T-cell (primary cell): ENCODE data around the gene ODF4. TPM values are rescaled to one million over a fixed set of nuclear protein-coding genes. Genes with fewer than 3 reads are reported as not detected.
A peak's percentile ranks its signal among the peaks of the same experiment; 100 is the strongest.
"Not testable (repeated sequence)": the region's sequence is repeated elsewhere in the genome, so short reads cannot be mapped to it uniquely, and the experiment has no call there.

Source experiments
- ATAC-seq, 4 experiments: fragments of 200-7000 bp in 3 of 4; fragments of 150-1000 bp in 1 of 4; cut with Tn5 transposase; replicated peaks in 1 of 4; 1 replicate in 3 of 4; 2 replicates in 1 of 4; pipeline ENCODE4 v1.10.0; 2021; ENCODE audit warnings: moderate library complexity in 3 of 4, mild to moderate bottlenecking in 2 of 4, moderate number of reproducible peaks in 1 of 4
- CTCF ChIA-PET, 2 donors: fragments of 300-600 bp; sonication (Branson Sonifier 250); formaldehyde crosslinking; loops; one replicate each; lab custom pipeline; 2022; ENCODE audit warnings: antibody characterized with exemption in 2 of 2; lab: Charles Lee
- POLR2A ChIA-PET, 2 donors: fragments of 300-600 bp; sonication (Branson Sonifier 250); formaldehyde crosslinking; loops; one replicate each; lab custom pipeline; 2022; ENCODE audit warnings: antibody characterized with exemption in 2 of 2; lab: Charles Lee
- DNase-seq, 35 experiments: peaks; one replicate each; pipeline versions ENCODE4 v3.0.0 to v3.0.0-alpha.2; 2013 to 2023
- H3K27ac ChIP-seq: one replicate; pipeline ENCODE4 v1.5.1; 2013; ENCODE audit warnings: low read length
- H3K27me3 ChIP-seq, 2 experiments: replicated peaks in 1 of 2; 1 replicate in 1 of 2; 2 replicates in 1 of 2; pipeline versions ENCODE4 v1.6.1 to v1.7.0; 2013; ENCODE audit warnings: low read length in 1 of 2, mixed read lengths in 1 of 2; ENCODE audit not compliant: control insufficient read depth in 2 of 2, insufficient read depth in 2 of 2; ENCODE audit errors: extremely low read depth in 1 of 2
- H3K36me3 ChIP-seq, 2 donors: 1 replicate in 1 of 2; 2 replicates in 1 of 2; pipeline versions ENCODE4 v1.6.1 to v1.7.0; 2013; ENCODE audit warnings: low read length in 1 of 2; ENCODE audit not compliant: control insufficient read depth in 2 of 2, insufficient read depth in 1 of 2; ENCODE audit errors: extremely low read depth in 1 of 2
- H3K4me1 ChIP-seq, 2 experiments: 1 replicate in 1 of 2; 2 replicates in 1 of 2; pipeline versions ENCODE4 v1.6.1 to v1.7.0; 2013; ENCODE audit warnings: low read length in 2 of 2, mixed read lengths in 1 of 2; ENCODE audit not compliant: insufficient read depth in 2 of 2, control insufficient read depth in 1 of 2; ENCODE audit errors: extremely low read depth in 1 of 2
- H3K4me3 ChIP-seq, 2 donors: 1 replicate in 1 of 2; 2 replicates in 1 of 2; pipeline versions ENCODE4 v1.5.1 to v1.7.0; 2013; ENCODE audit warnings: mild to moderate bottlenecking in 2 of 2, low read length in 1 of 2, moderate library complexity in 1 of 2; ENCODE audit not compliant: control insufficient read depth in 1 of 2; ENCODE audit errors: extremely low read depth in 1 of 2
- H3K9me3 ChIP-seq: 2 replicates; pipeline ENCODE4 v1.7.0; 2013
- H3K27ac Mint-ChIP-seq, 2 donors: one replicate each; pipeline ENCODE4 v1.8.0; 2020 to 2021; ENCODE audit warnings: mild to moderate bottlenecking in 2 of 2, mixed read lengths in 2 of 2
- H3K27me3 Mint-ChIP-seq, 2 donors: one replicate each; pipeline ENCODE4 v1.8.0; 2021 to 2022; ENCODE audit warnings: mixed read lengths in 2 of 2
- H3K36me3 Mint-ChIP-seq: one replicate; pipeline ENCODE4 v1.8.0; 2021; ENCODE audit warnings: mixed read lengths
- H3K4me1 Mint-ChIP-seq, 3 donors: one replicate each; pipeline ENCODE4 v1.8.0; 2020 to 2022; ENCODE audit warnings: mixed read lengths in 3 of 3, mild to moderate bottlenecking in 1 of 3
- H3K4me3 Mint-ChIP-seq, 3 donors: one replicate each; pipeline ENCODE4 v1.8.0; 2020 to 2022; ENCODE audit warnings: mild to moderate bottlenecking in 3 of 3, mixed read lengths in 3 of 3, moderate library complexity in 3 of 3
- H3K9me3 Mint-ChIP-seq, 3 donors: one replicate each; pipeline ENCODE4 v1.8.0; 2020 to 2022; ENCODE audit warnings: mixed read lengths in 3 of 3
- WGBS: methylation state at CpG from one replicate; pipeline ENCODE4 v1.1.5; 2013; ENCODE audit warnings: missing lambda C conversion rate; ENCODE audit not compliant: insufficient coverage; 5-methylcytosine and 5-hydroxymethylcytosine counted together
- total RNA-seq, 35 experiments: library from RNA in 6 of 35; stranded (reverse) in 6 of 35; fragments of 120-200 nt in 1 of 35; gene quantifications; one replicate each; pipeline versions ENCODE4 v1.2.1 to v1.2.4 and lab custom pipeline; 2013 to 2026

The ODF4 gene
- total RNA-seq, 5 donors from 2014 or later (not counting 1 experiment from before 2014, with no cell fraction given), result not detected

DNA sequence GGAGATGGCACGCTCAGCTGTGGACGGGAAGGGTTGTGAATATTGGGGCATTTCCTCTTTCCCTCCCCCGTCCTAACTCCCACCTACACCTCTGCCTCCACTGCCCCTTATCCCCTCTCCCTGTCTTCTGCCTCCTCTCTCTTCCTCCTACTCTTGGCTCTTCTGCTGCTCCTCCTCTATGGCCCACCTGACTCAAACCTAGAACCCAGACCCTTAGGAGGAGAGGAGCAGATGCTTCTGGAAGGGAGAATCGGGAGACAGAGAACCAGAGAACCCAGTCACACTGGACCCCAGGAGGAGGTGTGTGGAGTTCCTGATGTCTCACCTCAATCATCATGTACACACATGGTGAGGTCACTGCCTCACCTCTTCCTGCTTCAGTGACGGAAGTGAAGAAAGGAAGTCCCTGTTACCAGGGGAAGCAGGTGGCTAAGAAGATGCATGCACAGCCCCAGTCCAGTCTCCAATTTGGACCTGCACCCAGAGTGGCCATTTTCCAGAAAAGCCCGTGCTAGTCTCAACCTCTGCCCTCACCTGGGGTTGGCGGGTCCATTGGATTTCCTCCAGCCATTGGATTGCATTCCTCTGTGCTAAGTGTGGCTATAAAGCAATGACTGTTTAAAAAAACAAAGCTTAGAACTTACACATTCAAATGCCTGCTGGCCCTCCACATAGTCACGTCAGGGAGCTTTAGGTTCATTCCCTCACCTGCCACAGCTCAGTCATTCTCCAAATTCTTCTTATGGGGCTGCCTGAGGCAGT, 54.0 kb downstream of the ODF4 start:
- peaks cover 12 to 18% (median 15%) of the 10 kb centered on the region in 3 donors for H3K4me1 Mint-ChIP-seq
- Histone ChIP-seq H3K4me1 (peaks cover 6 to 33% of the 10 kb centered on the region in 2 experiments), H3K36me3 (no peaks in the 10 kb centered on the region), H3K27me3 (peaks cover 0 to 20% of the 10 kb centered on the region in 2 experiments), H3K4me3 (no peak overlapping the region), H3K27ac (peak overlapping the region; percentile 69), H3K9me3 (no peaks in the 10 kb centered on the region)
- H3K27ac Mint-ChIP-seq, result peak overlapping the region; percentile 80 to 83
- peak in 34 of 35 experiments; percentile 22 to 79 (median 48) for DNase-seq
- no peaks in the 10 kb centered on the region for H3K9me3 Mint-ChIP-seq
- H3K36me3 Mint-ChIP-seq, result no peaks in the 10 kb centered on the region
- peaks cover 0 to 17% of the 10 kb centered on the region in 2 donors for H3K27me3 Mint-ChIP-seq
- ATAC-seq, result peak; percentile 88 to 100 (median 96)
- ChIA-PET CTCF (interaction anchor here in 1 of 2 donors (0.6 to 1.8 kb wide), 4 partner anchors 10 to 352 kb away, joined by 3 to 10 read pairs (median 4); partner anchors contain the start of gene KRABD2), POLR2A (interaction anchor here in 1 of 2 donors (1.0 to 1.3 kb wide), 2 partner anchors 12 to 17 kb away, joined by 4 to 5 read pairs; partner anchors contain the start of gene KRABD2)
- peak overlapping the region in 1 of 3 donors; percentile 56 for H3K4me3 Mint-ChIP-seq
- WGBS, result no CpG with 5 or more reads among the region's 8 CpGs

- ChIA-PET CTCF (interaction anchor here in 1 of 2 donors (0.6 to 1.8 kb wide), 5 partner anchors 11 to 351 kb away, joined by 3 to 10 read pairs (median 3); partner anchors contain the start of gene KRABD2), POLR2A (interaction anchor here in 1 of 2 donors (1.0 to 1.3 kb wide), 2 partner anchors 12 to 18 kb away, joined by 4 to 5 read pairs; partner anchors contain the start of gene KRABD2)
- H3K9me3 ChIP-seq, H3K9me3 Mint-ChIP-seq, H3K27ac ChIP-seq, H3K4me3 ChIP-seq, H3K4me3 Mint-ChIP-seq, H3K27ac Mint-ChIP-seq, DNase-seq, H3K36me3 Mint-ChIP-seq, ATAC-seq, H3K36me3 ChIP-seq: not testable (repeated sequence)
- Histone ChIP-seq H3K27me3 (peaks cover 0 to 29% of the 10 kb centered on the region in 2 experiments), H3K4me1 (peaks cover 6 to 27% of the 10 kb centered on the region in 2 experiments)
- 94% methylated on average over 6 of the region's 9 CpGs for WGBS
- H3K27me3 Mint-ChIP-seq, result peaks cover 0 to 17% of the 10 kb centered on the region in 2 donors
- peaks cover 12 to 15% (median 15%) of the 10 kb centered on the region in 3 donors for H3K4me1 Mint-ChIP-seq
Observed at GRCh38 chr17:8394497-8394896, 54.9 kb downstream of the ODF4 start.

Other genes with a start within 250 kb of the ODF4 start
- gene ALOXE3, start 221.3 kb upstream of the ODF4 start, total RNA-seq, result 1 to 10 TPM in 1 of 5 donors, under 1 TPM in 3, not detected in 1; 0.13 to 1.2 (median 0.19) TPM
- 1 to 10 TPM in 1 of 5 donors, under 1 TPM in 2, not detected in 2; 0.16 to 1.6 (median 0.23) TPM for gene HES7, start 215.7 kb upstream of the ODF4 start, total RNA-seq
- gene PER1, start 187.4 kb upstream of the ODF4 start, total RNA-seq, result 1,000 to 10,000 TPM in 2 of 5 donors, 10 to 100 TPM in 3; 62.6 to 1,675 (median 82.4) TPM
- 100 to 1,000 TPM; 160 to 243 (median 186) TPM for gene VAMP2, start 176.9 kb upstream of the ODF4 start, total RNA-seq
- gene TMEM107, start 163.5 kb upstream of the ODF4 start, total RNA-seq, result 10 to 100 TPM; 23.4 to 28.9 (median 25.0) TPM
- gene BORCS6, start 149.7 kb upstream of the ODF4 start, total RNA-seq, result 10 to 100 TPM in 3 of 5 donors, 1 to 10 TPM in 2; 6.7 to 21.3 (median 17.2) TPM
- gene AURKB, start 129.3 kb upstream of the ODF4 start, total RNA-seq, result 1 to 10 TPM; 1.0 to 2.7 (median 1.7) TPM
- 100 to 1,000 TPM; 230 to 309 (median 269) TPM for gene CTC1, start 91.8 kb upstream of the ODF4 start, total RNA-seq
- 10 to 100 TPM; 31.5 to 52.4 (median 37.8) TPM for gene PFAS, start 90.6 kb upstream of the ODF4 start, total RNA-seq
- gene RANGRF, start 51.2 kb upstream of the ODF4 start, total RNA-seq, result 10 to 100 TPM; 29.0 to 41.8 (median 40.9) TPM
- 10 to 100 TPM in 1 of 5 donors, 1 to 10 TPM in 4; 6.6 to 10.0 (median 8.0) TPM for gene SLC25A35, start 44.4 kb upstream of the ODF4 start, total RNA-seq
- gene ARHGEF15, start 29.6 kb upstream of the ODF4 start, total RNA-seq, result under 1 TPM in 1 of 5 donors, not detected in 4; 0.26 TPM
- gene RPL26, start 43.4 kb downstream of the ODF4 start, total RNA-seq, result 1,000 to 10,000 TPM; 2,515 to 2,978 (median 2,612) TPM
- gene RNF222, start 58.0 kb downstream of the ODF4 start, total RNA-seq, result 1 to 10 TPM in 2 of 5 donors, under 1 TPM in 2, not detected in 1; 0.09 to 1.6 (median 0.57) TPM
- 100 to 1,000 TPM in 2 of 5 donors, 10 to 100 TPM in 3; 83.4 to 241 (median 99.0) TPM for gene NDEL1, start 96.0 kb downstream of the ODF4 start, total RNA-seq